WI38 (cell line): ENCODE data around the gene PADI2.

Experiments used
- H3K4me3 ChIP-seq: 2 replicates; pipeline ENCODE4 v1.5.1; 2011; ENCODE audit warnings: low read depth, mild to moderate bottlenecking, control low read depth, low read length
- TF ChIP-seq, protein P1 (sequence below): IDR thresholded peaks from 2 replicates; pipeline ENCODE4 v1.5.1; 2012; ENCODE audit warnings: low read depth, mild to moderate bottlenecking, control low read depth, low read length

PADI2 gene

DNA sequence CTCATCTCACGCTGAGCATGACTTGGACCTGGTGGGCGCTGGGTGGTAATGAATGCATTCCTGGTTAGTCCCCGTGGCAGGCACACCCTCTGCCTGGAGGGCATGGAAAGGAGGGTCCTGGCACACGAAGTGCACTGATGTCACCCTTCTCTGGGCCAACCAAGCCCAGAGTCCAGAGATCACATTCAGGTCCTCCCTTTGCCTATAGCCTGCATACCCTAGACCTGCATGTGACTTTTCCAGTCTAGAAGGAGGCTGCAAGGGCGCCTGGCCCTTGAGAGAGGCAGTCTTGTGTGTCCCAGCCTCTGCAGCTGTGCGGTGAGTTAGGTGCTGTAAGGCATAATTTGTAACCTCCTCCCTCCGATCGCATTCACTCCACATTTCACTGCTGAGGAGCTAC lies 22.1 kb downstream of the PADI2 start:
- TF ChIP-seq, protein P1, sequence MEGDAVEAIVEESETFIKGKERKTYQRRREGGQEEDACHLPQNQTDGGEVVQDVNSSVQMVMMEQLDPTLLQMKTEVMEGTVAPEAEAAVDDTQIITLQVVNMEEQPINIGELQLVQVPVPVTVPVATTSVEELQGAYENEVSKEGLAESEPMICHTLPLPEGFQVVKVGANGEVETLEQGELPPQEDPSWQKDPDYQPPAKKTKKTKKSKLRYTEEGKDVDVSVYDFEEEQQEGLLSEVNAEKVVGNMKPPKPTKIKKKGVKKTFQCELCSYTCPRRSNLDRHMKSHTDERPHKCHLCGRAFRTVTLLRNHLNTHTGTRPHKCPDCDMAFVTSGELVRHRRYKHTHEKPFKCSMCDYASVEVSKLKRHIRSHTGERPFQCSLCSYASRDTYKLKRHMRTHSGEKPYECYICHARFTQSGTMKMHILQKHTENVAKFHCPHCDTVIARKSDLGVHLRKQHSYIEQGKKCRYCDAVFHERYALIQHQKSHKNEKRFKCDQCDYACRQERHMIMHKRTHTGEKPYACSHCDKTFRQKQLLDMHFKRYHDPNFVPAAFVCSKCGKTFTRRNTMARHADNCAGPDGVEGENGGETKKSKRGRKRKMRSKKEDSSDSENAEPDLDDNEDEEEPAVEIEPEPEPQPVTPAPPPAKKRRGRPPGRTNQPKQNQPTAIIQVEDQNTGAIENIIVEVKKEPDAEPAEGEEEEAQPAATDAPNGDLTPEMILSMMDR = no peak

DNA sequence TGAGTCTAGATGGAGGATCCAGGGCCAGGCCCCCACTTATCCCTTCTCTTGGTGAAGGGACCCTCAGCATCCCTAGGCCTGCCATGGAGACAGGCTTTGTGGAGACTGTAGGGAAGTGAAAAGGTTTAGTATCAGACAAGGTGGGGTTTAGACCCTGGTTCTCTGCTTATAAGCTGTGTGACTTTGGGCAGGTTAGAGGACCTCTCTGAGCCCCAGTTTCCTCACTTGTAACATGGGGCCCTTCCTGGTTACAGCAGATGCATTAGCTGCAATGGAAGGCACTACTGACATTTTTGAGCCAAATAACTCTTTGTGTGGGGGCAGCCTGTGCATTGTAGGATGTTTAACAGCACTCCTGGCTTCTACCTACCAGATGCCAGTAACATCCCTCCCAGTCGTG lies 22.7 kb downstream of the PADI2 start:
- no peak overlapping the region for H3K4me3 ChIP-seq
- TF ChIP-seq, protein P1 = no peak

More for the DNA sequence above, 22.1 kb downstream of the PADI2 start:
- H3K4me3 ChIP-seq = no peak overlapping the region

DNA sequence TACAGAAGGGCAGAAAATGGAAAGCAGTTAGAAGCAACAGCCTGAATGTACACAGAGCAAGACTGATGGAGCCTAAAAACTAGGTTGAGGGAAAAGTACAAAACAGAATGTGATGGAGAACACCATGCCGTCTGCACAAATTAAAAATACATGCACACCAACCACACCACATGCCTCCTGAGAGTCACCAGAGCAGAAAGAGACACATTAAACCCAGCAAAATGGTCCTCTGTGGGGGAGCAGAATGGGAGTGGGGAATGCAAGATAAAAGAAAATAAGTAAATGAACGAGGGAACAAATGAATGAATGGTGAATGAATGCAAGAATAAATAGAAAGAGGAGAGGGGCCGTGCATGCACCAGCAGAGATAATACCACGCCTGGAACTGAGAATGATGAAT lies 24.1 kb downstream of the PADI2 start:
- TF ChIP-seq, protein P1 = no peak

DNA sequence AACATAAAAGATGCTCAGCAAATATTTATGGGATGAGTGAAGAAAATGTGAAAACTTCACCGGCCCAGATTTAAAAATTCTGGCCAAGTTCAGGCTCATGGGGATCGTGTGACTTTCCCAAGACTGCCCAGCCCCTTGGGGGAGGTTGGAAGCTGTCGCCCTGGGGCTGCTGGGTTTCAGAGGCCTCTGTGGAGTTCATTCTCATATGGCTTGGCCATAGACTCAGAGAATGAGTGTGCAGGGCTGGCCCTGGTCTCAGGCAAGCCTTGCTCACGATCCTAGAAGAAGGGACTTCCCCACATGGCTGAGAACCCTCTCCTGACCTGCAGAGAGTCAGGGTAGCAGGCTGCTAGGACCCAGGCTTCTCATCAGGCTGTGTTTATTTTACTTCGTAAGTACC lies 24.6 kb downstream of the PADI2 start:
- H3K4me3 ChIP-seq = no peak overlapping the region
- TF ChIP-seq, protein P1 = no peak

More for the DNA sequence above, 24.1 kb downstream of the PADI2 start:
- no peak overlapping the region for H3K4me3 ChIP-seq

DNA sequence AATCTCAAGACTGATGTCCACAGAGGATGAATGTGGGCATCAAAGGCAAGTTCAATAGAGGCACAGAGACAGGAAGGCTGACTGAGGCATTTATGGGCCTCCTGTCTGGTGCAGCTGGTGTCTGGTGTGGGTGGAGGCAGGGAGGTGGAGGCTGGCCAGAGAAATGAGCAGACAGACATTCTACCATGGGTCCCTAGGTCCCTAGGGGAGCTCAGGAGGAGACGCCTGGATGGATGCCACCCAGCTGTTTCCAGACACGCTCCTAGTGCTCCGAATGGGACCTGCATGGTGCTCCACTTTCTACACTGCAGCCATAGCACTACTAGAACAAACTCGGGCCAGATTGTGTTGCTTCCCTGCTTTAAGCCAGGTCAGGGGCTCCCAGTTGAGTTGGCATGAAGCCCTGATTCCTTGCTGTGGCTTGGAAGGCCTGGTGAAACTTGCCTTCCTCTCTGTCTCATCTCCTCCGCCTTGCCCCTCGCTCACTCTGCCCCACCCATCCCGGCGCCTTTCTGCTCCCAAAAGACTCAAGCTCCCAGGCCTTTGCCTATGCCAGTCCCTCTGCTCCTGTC lies 25.3 kb downstream of the PADI2 start:
- TF ChIP-seq, protein P1 = no peak
- H3K4me3 ChIP-seq = no peak overlapping the region

DNA sequence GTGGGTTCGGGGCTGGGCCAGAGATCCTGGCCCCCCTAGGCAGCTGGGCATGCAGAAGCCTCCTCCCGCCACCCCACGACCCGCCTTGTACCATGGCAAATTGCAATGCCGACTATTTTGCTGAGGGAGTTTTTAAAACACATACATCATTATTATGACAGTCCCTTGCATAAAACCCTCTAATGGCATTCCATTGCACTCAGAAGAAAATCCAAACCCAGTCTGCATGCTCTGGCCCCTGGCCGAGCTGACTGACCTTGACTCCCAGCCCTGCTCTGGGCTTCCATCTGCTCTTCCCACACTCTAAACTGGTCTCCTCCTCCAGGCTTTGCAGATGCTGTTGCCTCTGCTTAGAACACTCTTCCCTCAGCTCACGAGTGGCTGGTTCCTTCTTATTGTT lies 28.0 kb downstream of the PADI2 start:
- TF ChIP-seq, protein P1 = no peak
- no peak overlapping the region for H3K4me3 ChIP-seq

DNA sequence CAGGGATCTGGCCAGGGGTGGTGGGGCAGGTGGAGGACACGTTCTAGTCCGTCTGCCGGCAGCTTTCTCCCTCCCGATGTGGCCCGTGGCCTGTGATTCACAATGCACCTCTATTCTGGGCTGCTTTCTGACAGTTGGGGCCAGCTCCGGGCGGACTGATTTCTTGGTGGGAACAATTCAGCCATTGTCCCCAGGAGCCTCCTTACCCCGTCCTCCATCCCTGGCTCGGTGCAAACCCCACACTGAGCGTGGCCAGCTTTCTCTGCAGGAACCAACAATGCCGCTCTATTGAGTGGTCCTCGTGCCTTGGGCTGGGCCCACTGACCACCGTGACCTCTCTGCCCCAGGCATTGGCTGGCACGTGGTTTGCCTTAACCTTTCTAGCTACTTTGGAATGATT lies 29.7 kb downstream of the PADI2 start:
- H3K4me3 ChIP-seq = no peak overlapping the region
- TF ChIP-seq, protein P1 = no peak
